Left lung (tissue), 10 donors: ENCODE measurements around the gene SH3GL1. TPM values are rescaled to one million over a fixed set of nuclear protein-coding genes. Genes with fewer than 3 reads are reported as not detected.
"Not testable (repeated sequence)": the region's sequence is repeated elsewhere in the genome, so short reads cannot be mapped to it uniquely, and the experiment has no call there.

Source experiments
- ATAC-seq: fragments of 200-7000 bp; cut with Tn5 transposase; one replicate; pipeline ENCODE4 v1.9.1; 2020; ENCODE audit warnings: moderate library complexity
- DNase-seq, 4 donors: peaks; one replicate each; pipeline ENCODE4 v3.0.0-alpha.2; 2013 to 2020
- H3K27ac ChIP-seq, 2 donors: fragments of 200-600 bp; sonication (generic) in 1 of 2; one replicate each; pipeline versions ENCODE4 v1.5.0 to v1.8.0; 2020 to 2021
- H3K27me3 ChIP-seq, 2 donors: fragments of 200-600 bp; sonication (generic) in 1 of 2; one replicate each; pipeline versions ENCODE4 v1.5.0 to v1.8.0; 2020 to 2021
- H3K36me3 ChIP-seq, 2 donors: fragments of 200-600 bp; sonication (generic) in 1 of 2; one replicate each; pipeline versions ENCODE4 v1.5.0 to v1.8.0; 2020 to 2021
- H3K4me1 ChIP-seq, 2 donors: fragments of 200-600 bp; one replicate each; pipeline ENCODE4 v1.8.0; 2021
- H3K4me3 ChIP-seq, 2 donors: fragments of 200-600 bp; sonication (generic) in 1 of 2; one replicate each; pipeline versions ENCODE4 v1.5.0 to v1.8.0; 2020 to 2021; ENCODE audit warnings: mild to moderate bottlenecking in 1 of 2
- H3K9me3 ChIP-seq, 2 donors: fragments of 200-600 bp; sonication (generic) in 1 of 2; one replicate each; pipeline versions ENCODE4 v1.5.0 to v1.8.0; 2020 to 2021
- intact Hi-C, 2 donors: fragments of 100-400 bp; cut with DNase I; formaldehyde crosslinking; loops; one replicate each; pipeline versions ENCODE4 v1.11.2 to v1.14.2; 2022
- polyA plus RNA-seq, 6 donors: library from polyadenylated mRNA; unstranded; fragments of 120-200 nt; gene quantifications; one replicate each; pipeline ENCODE4 v1.2.1, GENCODE V29; 2013; ENCODE audit not compliant: insufficient read length in 6 of 6
- total RNA-seq, 2 donors: library from RNA; stranded (reverse); fragmentation: NEBNext Ultra II Directional; extraction: Animal tissue kit (Norgen Biotek cat#: 25700); gene quantifications; one replicate each; pipeline ENCODE4 v1.2.1, GENCODE V29; 2021
- TF ChIP-seq, protein P1 (sequence below), 2 donors: fragments of 200-600 bp; sonication (generic) in 1 of 2; IDR thresholded peaks; one replicate each; pipeline versions ENCODE4 v1.5.0 to v1.8.0; 2021; ENCODE audit warnings: antibody characterized with exemption in 2 of 2
- donor health status: DM: no; HTN: yes; CAD: no.
- donor health status: DM: no; HTN: no; CAD: no.

Gene SH3GL1
- total and polyA plus RNA-seq, 8 donors = 64.6 to 119 (median 84.4) TPM

DNA sequence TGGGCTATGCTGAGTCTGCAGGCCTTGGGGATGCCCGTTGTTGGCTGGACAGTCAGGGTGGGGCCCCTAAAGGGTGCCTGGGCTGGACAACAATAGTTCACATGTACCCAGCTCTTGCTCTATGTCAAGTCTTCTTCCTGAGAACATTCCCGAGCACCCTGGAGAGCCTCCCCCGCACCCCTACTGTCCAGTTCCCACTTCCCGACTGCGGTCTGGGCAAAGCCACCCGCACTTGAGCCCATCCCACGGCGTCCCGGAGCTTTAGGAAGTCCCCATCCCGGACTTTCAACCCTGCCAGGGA, 58.1 kb downstream of the SH3GL1 start:
- Histone ChIP-seq H3K36me3 (peaks cover 0 to 12% of the 10 kb centered on the region in 2 donors), H3K4me1 (peaks cover 0 to 38% of the 10 kb centered on the region in 2 donors), H3K27ac (peak overlapping the region; percentile 88 to 93), H3K9me3 (no peaks in the 10 kb centered on the region), H3K4me3 (peak overlapping the region; percentile 37 to 85), H3K27me3 (no peaks in the 10 kb centered on the region)
- DNase-seq (no peak), ATAC-seq (peak; percentile 11)
- intact Hi-C loops = no loop called here
- TF ChIP-seq, protein P1, sequence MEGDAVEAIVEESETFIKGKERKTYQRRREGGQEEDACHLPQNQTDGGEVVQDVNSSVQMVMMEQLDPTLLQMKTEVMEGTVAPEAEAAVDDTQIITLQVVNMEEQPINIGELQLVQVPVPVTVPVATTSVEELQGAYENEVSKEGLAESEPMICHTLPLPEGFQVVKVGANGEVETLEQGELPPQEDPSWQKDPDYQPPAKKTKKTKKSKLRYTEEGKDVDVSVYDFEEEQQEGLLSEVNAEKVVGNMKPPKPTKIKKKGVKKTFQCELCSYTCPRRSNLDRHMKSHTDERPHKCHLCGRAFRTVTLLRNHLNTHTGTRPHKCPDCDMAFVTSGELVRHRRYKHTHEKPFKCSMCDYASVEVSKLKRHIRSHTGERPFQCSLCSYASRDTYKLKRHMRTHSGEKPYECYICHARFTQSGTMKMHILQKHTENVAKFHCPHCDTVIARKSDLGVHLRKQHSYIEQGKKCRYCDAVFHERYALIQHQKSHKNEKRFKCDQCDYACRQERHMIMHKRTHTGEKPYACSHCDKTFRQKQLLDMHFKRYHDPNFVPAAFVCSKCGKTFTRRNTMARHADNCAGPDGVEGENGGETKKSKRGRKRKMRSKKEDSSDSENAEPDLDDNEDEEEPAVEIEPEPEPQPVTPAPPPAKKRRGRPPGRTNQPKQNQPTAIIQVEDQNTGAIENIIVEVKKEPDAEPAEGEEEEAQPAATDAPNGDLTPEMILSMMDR (IDR thresholded peaks at IDR 0.05) = no peak

DNA sequence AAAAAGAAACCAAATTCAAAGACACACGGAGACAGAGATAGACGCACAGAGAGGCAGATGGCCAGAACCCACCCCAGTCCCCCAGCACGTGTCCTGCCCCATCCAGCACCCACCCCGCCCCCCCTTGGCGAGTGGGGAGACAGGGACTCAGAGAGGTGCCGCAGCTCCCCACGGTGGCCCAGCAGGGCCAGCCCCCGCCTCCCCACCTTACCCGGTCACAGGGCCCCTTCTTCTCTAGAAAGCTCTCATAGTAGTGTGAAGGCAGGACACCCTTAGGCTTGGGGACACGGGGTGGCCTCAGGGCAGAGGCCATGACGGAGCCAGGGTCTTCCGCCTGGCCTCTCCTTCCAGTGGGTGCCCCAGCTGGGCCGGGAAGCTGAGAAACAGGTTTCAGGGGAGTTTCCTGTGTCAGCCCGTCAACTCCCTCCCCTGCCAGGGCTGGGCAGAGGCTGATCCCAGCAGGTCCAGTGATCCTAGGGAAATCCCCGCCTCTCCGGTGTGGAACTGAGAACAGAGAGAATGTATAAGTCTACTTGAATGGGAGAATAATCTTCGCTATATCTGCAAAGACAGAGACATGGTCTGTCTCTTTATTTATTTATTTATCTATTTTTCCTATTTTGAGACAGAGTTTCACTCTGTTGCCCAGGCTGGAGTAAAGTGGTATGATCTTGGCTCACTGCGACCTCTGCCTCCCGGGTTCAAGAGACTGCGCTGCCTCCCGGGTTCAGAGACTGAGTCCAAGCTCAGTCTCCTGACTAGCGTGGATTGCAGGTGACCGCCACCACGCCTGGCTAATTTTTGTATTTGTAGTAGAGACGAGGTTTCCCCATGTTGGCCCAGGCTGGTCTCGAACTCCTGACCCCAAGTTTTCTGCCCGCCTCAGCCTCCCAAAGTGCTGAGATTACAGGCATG, 61.6 kb downstream of the SH3GL1 start, which contains the start of gene STAP2:
Gene STAP2 (minus strand): TSS at position 387 of the 915 bp plus-strand sequence. CDS start 74 bp downstream, at position 313.
- Histone ChIP-seq H3K27ac (peak within 1 kb of the TSS; percentile 69 to 71), H3K36me3 (no peaks in the 10 kb centered on the region), H3K27me3 (no peaks in the 10 kb centered on the region), H3K4me1 (peaks cover 0 to 23% of the 10 kb centered on the region in 2 donors), H3K4me3 (peak within 1 kb of the TSS; percentile 30 to 46), H3K9me3 (no peaks in the 10 kb centered on the region)
- TF ChIP-seq, protein P1 (IDR thresholded peaks at IDR 0.05) = no peak
- DNase-seq = peak in 2 of 4 donors; percentile 77 to 82
- ATAC-seq = peak; percentile 25
- intact Hi-C loops = no loop called here

DNA sequence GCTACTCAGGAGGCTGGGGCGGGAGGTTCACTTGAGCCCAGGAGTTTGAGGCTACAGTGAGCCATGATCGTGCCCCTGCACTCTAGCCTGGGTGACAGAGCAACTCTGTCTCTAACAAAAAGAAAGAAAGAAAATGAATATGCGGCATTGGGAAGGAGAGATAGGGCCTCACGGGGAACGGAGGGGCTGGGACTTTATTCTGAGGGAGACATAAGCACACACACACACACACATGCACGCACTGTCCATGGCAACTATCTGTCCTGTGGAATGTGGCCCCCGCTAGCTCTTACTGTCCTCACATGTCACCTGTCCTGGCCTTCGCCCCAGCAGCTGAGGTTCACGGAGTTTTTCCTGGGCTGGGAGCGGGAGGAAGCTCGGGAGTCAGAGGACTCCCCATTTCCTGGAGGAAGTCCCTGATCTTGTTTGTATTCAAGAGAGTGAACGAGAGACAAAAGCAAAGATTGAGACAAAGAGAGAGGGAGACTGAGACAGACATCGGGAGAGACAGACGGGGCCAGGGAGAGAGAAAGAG, 62.4 kb downstream of the SH3GL1 start:
- intact Hi-C loops = no loop called here

DNA sequence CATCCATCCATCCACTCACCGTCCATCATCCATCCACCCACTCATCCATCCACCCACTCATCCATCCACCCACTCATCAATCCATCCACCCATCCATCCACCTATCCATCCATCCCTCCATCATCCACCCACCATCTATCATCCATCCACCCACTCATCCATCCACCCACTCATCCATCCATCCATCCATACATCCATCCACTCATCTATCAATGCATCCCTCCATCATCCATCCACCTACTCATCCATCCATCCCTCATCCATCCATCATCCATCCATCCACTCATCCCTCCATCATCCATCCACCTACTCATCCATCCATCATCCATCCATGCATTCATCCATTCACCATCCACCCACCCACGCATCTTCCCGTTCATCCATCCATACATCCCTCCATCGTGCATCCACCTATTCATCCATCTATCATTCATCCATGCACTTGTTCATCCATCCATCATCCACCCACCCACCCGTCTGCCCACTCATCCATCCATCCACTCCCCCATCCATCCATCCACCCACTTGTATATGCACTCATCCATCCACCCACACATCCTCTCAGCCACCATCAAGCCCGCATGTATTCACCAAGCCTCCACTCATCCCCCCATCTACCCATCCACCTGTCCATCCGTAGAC, 65.3 kb downstream of the SH3GL1 start:
- DNase-seq (no peak), ATAC-seq (no peak)
- no peaks in the 10 kb centered on the region for H3K9me3 ChIP-seq
- intact Hi-C loops = no loop called here
- no peaks in the 10 kb centered on the region for H3K36me3 ChIP-seq
- TF ChIP-seq, protein P1 (IDR thresholded peaks at IDR 0.05) = no peak
- H3K4me3 ChIP-seq = no peak overlapping the region
- no peak overlapping the region for H3K27ac ChIP-seq
- no peaks in the 10 kb centered on the region for H3K27me3 ChIP-seq
- peaks cover 0 to 17% of the 10 kb centered on the region in 2 donors for H3K4me1 ChIP-seq

More for the DNA sequence above, 62.4 kb downstream of the SH3GL1 start:
- DNase-seq (peak in 1 of 4 donors; percentile 48), ATAC-seq (no peak)
- Histone ChIP-seq H3K27me3 (no peaks in the 10 kb centered on the region), H3K36me3 (no peaks in the 10 kb centered on the region), H3K4me1 (peaks cover 0 to 23% of the 10 kb centered on the region in 2 donors), H3K9me3 (no peaks in the 10 kb centered on the region), H3K4me3 (peak overlapping the region; percentile 30 to 46), H3K27ac (peak overlapping the region; percentile 69 to 71)
- TF ChIP-seq, protein P1 (IDR thresholded peaks at IDR 0.05) = no peak

GRCh38 chr19:4329858-4330257, 70.5 kb downstream of the SH3GL1 start:
- H3K27me3 ChIP-seq = peaks cover 0 to 32% of the 10 kb centered on the region in 2 donors
- H3K27ac ChIP-seq = no peak overlapping the region
- ATAC-seq (no peak), DNase-seq (peak in 1 of 4 donors; percentile 51)
- H3K36me3 ChIP-seq = no peaks in the 10 kb centered on the region
- no peak overlapping the region for H3K4me3 ChIP-seq
- TF ChIP-seq, protein P1 (IDR thresholded peaks at IDR 0.05) = no peak
- intact Hi-C loops = no loop called here
- H3K4me1 ChIP-seq = peaks cover 3 to 21% of the 10 kb centered on the region in 2 donors
- no peaks in the 10 kb centered on the region for H3K9me3 ChIP-seq

- H3K27ac ChIP-seq, H3K36me3 ChIP-seq, ATAC-seq, intact Hi-C loops, H3K9me3 ChIP-seq: not testable (repeated sequence)
- Histone ChIP-seq H3K4me3 (peak overlapping the region; percentile 25 to 35), H3K4me1 (peaks cover 3 to 21% of the 10 kb centered on the region in 2 donors), H3K27me3 (peaks cover 0 to 32% of the 10 kb centered on the region in 2 donors)
- peak in 1 of 4 donors; percentile 67 for DNase-seq
Observed at GRCh38 chr19:4328991-4329681, 71.2 kb downstream of the SH3GL1 start.
